GM12878 (cell line): ENCODE results near the gene NAA38. TPM values are rescaled to one million over a fixed set of nuclear protein-coding genes. Genes with fewer than 3 reads are reported as not detected.

Experiments used
- ATAC-seq: fragments of 200-7000 bp; cut with Tn5 transposase; 3 replicates; pipeline ENCODE4 v1.9.1; 2020; ENCODE audit warnings: mild to moderate bottlenecking, moderate library complexity
- BruUV-seq: library from RNA; stranded (reverse); fragments of 400-500 nt; replicated peaks from 2 replicates; lab custom pipeline; 2021; lab: Mats Ljungman, UMichigan
- CTCF ChIA-PET: fragments of 300-600 bp; sonication (Branson Sonifier 250); formaldehyde crosslinking; extraction: SDS; loops from one replicate; lab custom pipeline; 2021; ENCODE audit warnings: inconsistent platforms; lab: Yijun Ruan, JAX
- POLR2A ChIA-PET: fragments of 350-600 bp; formaldehyde crosslinking; extraction: SDS; loops from one replicate; lab custom pipeline; 2021; ENCODE audit warnings: inconsistent platforms; lab: Charles Lee
- RAD21 ChIA-PET: fragments of 300-600 bp; sonication (Branson Sonifier 250); formaldehyde crosslinking; loops from one replicate; lab custom pipeline; 2023; ENCODE audit warnings: antibody characterized with exemption; ENCODE audit not compliant: unreplicated experiment; lab: Charles Lee
- SMC1A ChIA-PET: fragments of 300-600 bp; sonication (Branson Sonifier 250); formaldehyde crosslinking; loops from one replicate; lab custom pipeline; 2023; ENCODE audit not compliant: unreplicated experiment, uncharacterized antibody; lab: Charles Lee
- DNase-seq: peaks from one replicate; pipeline ENCODE4 v3.0.0-alpha.2; 2011; ENCODE audit warnings: low read depth, low spot score
- FAIRE-seq: peaks from 3 replicates; lab custom pipeline; 2011; peaks lifted over from hg19 to GRCh38; lab: Jason Lieb, UNC
- H2AFZ ChIP-seq: 2 replicates; pipeline ENCODE4 v1.6.0; 2011; ENCODE audit warnings: low read depth, low read length, control low read depth; ENCODE audit not compliant: control insufficient read depth
- H3K27ac ChIP-seq: 2 replicates; pipeline ENCODE4 v1.5.1; 2011; ENCODE audit warnings: control low read depth; ENCODE audit not compliant: control insufficient read depth, insufficient read depth
- H3K27me3 ChIP-seq, 2 experiments: replicated peaks in 1 of 2; 2 replicates each; pipeline versions ENCODE4 v1.6.0 to v1.6.1; 2011; ENCODE audit warnings: low read length in 1 of 2; ENCODE audit not compliant: control insufficient read depth in 2 of 2, insufficient read depth in 2 of 2
- H3K36me3 ChIP-seq, 2 experiments: 2 replicates each; pipeline ENCODE4 v1.5.1; 2011; ENCODE audit warnings: low read length in 1 of 2; ENCODE audit not compliant: control insufficient read depth in 2 of 2, insufficient read depth in 2 of 2
- H3K4me1 ChIP-seq: 2 replicates; pipeline ENCODE4 v1.6.1; 2011; ENCODE audit warnings: mild to moderate bottlenecking, low read length, moderate library complexity, mixed read lengths; ENCODE audit not compliant: control insufficient read depth, insufficient read depth
- H3K4me2 ChIP-seq: 2 replicates; pipeline ENCODE4 v1.6.0; 2011; ENCODE audit warnings: control low read depth; ENCODE audit not compliant: control insufficient read depth, insufficient read depth
- H3K4me3 ChIP-seq: fragments of 200-600 bp; sonication (generic); 2 replicates; pipeline ENCODE4 v1.5.1; 2016
- H3K79me2 ChIP-seq: 2 replicates; pipeline ENCODE4 v1.6.0; 2011; ENCODE audit warnings: low read length; ENCODE audit not compliant: control insufficient read depth, insufficient read depth
- H3K9ac ChIP-seq: 2 replicates; pipeline ENCODE4 v1.8.0; 2011; ENCODE audit warnings: low read length, control low read depth, mixed read lengths; ENCODE audit not compliant: control insufficient read depth, insufficient read depth
- H3K9me3 ChIP-seq: replicated peaks from 3 replicates; pipeline ENCODE4 v1.5.1; 2011; ENCODE audit warnings: mild to moderate bottlenecking, low read length; ENCODE audit not compliant: control insufficient read depth, insufficient read depth
- H4K20me1 ChIP-seq: 2 replicates; pipeline ENCODE4 v1.6.0; 2011; ENCODE audit not compliant: control insufficient read depth, insufficient read depth
- ATF2 ChIP-seq: IDR thresholded peaks from 2 replicates; pipeline ENCODE4 v1.6.1; 2012; ENCODE audit warnings: low read length, inconsistent platforms
- BACH1 ChIP-seq: fragments of 450-650 bp; IDR thresholded peaks from 2 replicates; pipeline ENCODE4 v1.6.1; 2017; ENCODE audit warnings: mild to moderate bottlenecking, borderline replicate concordance
- CBX5 ChIP-seq: sonication (generic); IDR thresholded peaks from 2 replicates; pipeline ENCODE4 v1.6.1; 2016; ENCODE audit warnings: low read depth, moderate library complexity, mild to moderate bottlenecking, inconsistent platforms
- HSF1 ChIP-seq: fragments of 150-350 bp; IDR thresholded peaks from 2 replicates; pipeline ENCODE4 v1.6.1; 2014; ENCODE audit warnings: mild to moderate bottlenecking, low read depth, low read length
- IKZF1 ChIP-seq: fragments of 450-650 bp; conservative IDR thresholded peaks from 2 replicates; pipeline ENCODE4 v1.6.1; 2017; ENCODE audit warnings: antibody characterized with exemption, mild to moderate bottlenecking
- PRDM15 ChIP-seq: fragments of 450-650 bp; formaldehyde crosslinking; IDR thresholded peaks from 2 replicates; pipeline ENCODE4 v1.4.0; 2020; ENCODE audit warnings: mild to moderate bottlenecking, moderate library complexity
- SKIL ChIP-seq: fragments of 450-650 bp; IDR thresholded peaks from 2 replicates; pipeline ENCODE4 v1.6.1; 2017; ENCODE audit warnings: mild to moderate bottlenecking, low read depth, inconsistent platforms; ENCODE audit not compliant: poor library complexity, severe bottlenecking
- TCF3 ChIP-seq: IDR thresholded peaks from 2 replicates; pipeline ENCODE4 v1.6.1; 2012; ENCODE audit warnings: low read depth, mild to moderate bottlenecking, low read length, borderline replicate concordance; ENCODE audit not compliant: insufficient read depth
- YBX1 ChIP-seq: fragments of 450-650 bp; IDR thresholded peaks from 2 replicates; pipeline ENCODE4 v1.6.1; 2016; ENCODE audit warnings: antibody characterized with exemption
- ZNF622 ChIP-seq: fragments of 450-650 bp; IDR thresholded peaks from 2 replicates; pipeline ENCODE4 v1.6.1; 2017; ENCODE audit warnings: mild to moderate bottlenecking, inconsistent platforms
- ZSCAN29 ChIP-seq: fragments of 450-650 bp; IDR thresholded peaks from 2 replicates; pipeline ENCODE4 v1.6.1; 2017; ENCODE audit warnings: mild to moderate bottlenecking, moderate library complexity
- ZZZ3 ChIP-seq: IDR thresholded peaks from 2 replicates; pipeline ENCODE4 v1.6.1; 2011; ENCODE audit warnings: low read depth; ENCODE audit not compliant: control insufficient read depth, insufficient read length
- WGBS: methylation state at CpG from one replicate; pipeline ENCODE4 v1.1.6; 2016; ENCODE audit warnings: low lambda C conversion rate; ENCODE audit not compliant: insufficient replicate concordance, insufficient coverage; ENCODE audit errors: missing lambda C conversion rate; 5-methylcytosine and 5-hydroxymethylcytosine counted together
- in situ Hi-C: fragments of 300-500 bp; cut with MboI; formaldehyde crosslinking; loops from 9 replicates; pipeline ENCODE4 v1.14.3; 2018; ENCODE audit warnings: mixed read lengths
- intact Hi-C: fragments of 100-400 bp; cut with micrococcal nuclease; formaldehyde crosslinking; loops from one replicate; pipeline ENCODE4 v1.14.2; 2022; ENCODE audit not compliant: unreplicated experiment
- polyA plus RNA-seq, 11 experiments: library from polyadenylated mRNA; depleted of rRNA in 4 of 11; unstranded in 6 of 11; stranded (reverse) in 5 of 11; fragments of >200 nt; fragmentation: Nextera tagmentation in 4 of 11; fragmentation: Illumina TruSeq in 1 of 11; extraction: Ambion mirVana in 4 of 11; extraction: Trizol in 1 of 11; gene quantifications; 1 replicate in 1 of 11; 2 replicates in 10 of 11; pipeline versions ENCODE4 v1.2.1 to v1.2.3, GENCODE V29; 2011 to 2016; ENCODE audit warnings: inconsistent platforms in 2 of 11, missing spikeins in 2 of 11, low read depth in 1 of 11
- total RNA-seq, 4 experiments: library from RNA; depleted of rRNA in 3 of 4; stranded (reverse); fragments of >200 nt in 3 of 4; fragmentation: Illumina TruSeq in 1 of 4; extraction: Trizol in 1 of 4; gene quantifications; 2 replicates each; pipeline versions ENCODE4 v1.2.1 to v1.2.3, GENCODE V29; 2013 to 2021

The NAA38 gene
- total and polyA plus RNA-seq, 10 of the 15 experiments (the other 5 are each of a cell fraction or from before 2014, with no cell fraction given): 31.5 to 337 (median 215) TPM

GRCh38 chr17:7843536-7844291 is 13.6 kb downstream of the NAA38 start (continued):
- no peak for TF ChIP-seq ZZZ3
- TF ChIP-seq CBX5: no peak
- TF ChIP-seq, all 136 proteins: peak for 46

GRCh38 chr17:7843257-7843535 is 14.2 kb downstream of the NAA38 start:
- intact Hi-C loops (loop anchor here (2.0 kb wide), 1 partner anchor 14 kb away; the partner anchor contains the start of gene NAA38), in situ Hi-C loops (no loop called here)
- no peak for FAIRE-seq
- Histone ChIP-seq H4K20me1 (no peaks in the 10 kb centered on the region; the same call in none of the 2 replicates), H3K27ac (peak overlapping the region; percentile 99), H3K9ac (peak overlapping the region; percentile 97), H3K9me3 (no peaks in the 10 kb centered on the region), H3K4me3 (peak overlapping the region; percentile 92), H3K79me2 (peaks cover 48% of the 10 kb centered on the region), H3K4me2 (peak overlapping the region; percentile 100), H2AFZ (peak overlapping the region; percentile 17), H3K4me1 (peaks cover 38% of the 10 kb centered on the region), H3K36me3 (peaks cover 5 to 13% of the 10 kb centered on the region in 2 experiments; a peak in 3 of 4 replicates), H3K27me3 (no peaks in the 10 kb centered on the region)
- ChIA-PET POLR2A (interaction anchor here (0.6 to 4.1 kb wide), 5 partner anchors 9 to 134 kb away, joined by 3 to 49 read pairs (median 5); partner anchors contain the start of genes CYB5D1, KDM6B and NAA38), RAD21 (interaction anchor here (0.9 to 3.7 kb wide), 5 partner anchors 9 to 146 kb away, joined by 3 to 36 read pairs (median 4); partner anchors contain the start of genes KDM6B and NAA38), CTCF (interaction anchor here (2.2 to 5.7 kb wide), 2 partner anchors 9 to 14 kb away, joined by 7 to 57 read pairs; partner anchors contain the start of genes CYB5D1, KDM6B and NAA38), SMC1A (interaction anchor here (1.5 kb wide), 1 partner anchor 10 kb away, joined by 5 read pairs; the partner anchor contains the start of gene KDM6B)
- peak; percentile 0 for ATAC-seq
- WGBS: under 1% methylated on average over 17 of the region's 17 CpGs
- BruUV-seq: TSS peak; percentile 89
- DNase-seq: no peak
- TF ChIP-seq ZSCAN29 (no peak), ZNF622 (no peak), TCF3 (no peak), IKZF1 (peak; percentile 25), YBX1 (no peak), SKIL (no peak), PRDM15 (no peak), BACH1 (peak; percentile 19; the same call in 1 of the 2 replicates), HSF1 (0 out of 2 replicates have a peak, but pooled peaks have one; percentile 19), ATF2 (no peak)
